HG02938 (cell line): ENCODE results near the gene OSM.
"Not testable (repeated sequence)": the region's sequence is repeated elsewhere in the genome, so short reads cannot be mapped to it uniquely, and the experiment has no call there.

Experiments used
- ATAC-seq: cut with Tn5 transposase; IDR thresholded peaks from one replicate; pipeline ENCODE4 v1.9.1; 2021; ENCODE audit warnings: mild to moderate bottlenecking, moderate library complexity; ENCODE audit not compliant: unreplicated experiment

The OSM gene

GRCh38 chr22:30245985-30246813 is 20.5 kb downstream of the OSM start, which contains the start of gene LIF:
LIF (minus strand) TSS chr22:30246759; CDS start chr22:30246695, 64 bp downstream.
- ATAC-seq: no peak

- ATAC-seq: no peak
Observed at GRCh38 chr22:30245181-30245984, 21.3 kb downstream of the OSM start.

GRCh38 chr22:30244641-30245040 is 22.0 kb downstream of the OSM start:
- ATAC-seq: no peak

GRCh38 chr22:30244066-30244465 is 22.6 kb downstream of the OSM start:
- no peak for ATAC-seq

GRCh38 chr22:30243661-30244060 is 23.0 kb downstream of the OSM start:
- no peak for ATAC-seq

- no peak for ATAC-seq
Observed at GRCh38 chr22:30241576-30242371, 24.9 kb downstream of the OSM start.

GRCh38 chr22:30240541-30241417 is 25.9 kb downstream of the OSM start:
- no peak for ATAC-seq

GRCh38 chr22:30239488-30240405 is 26.9 kb downstream of the OSM start:
- no peak for ATAC-seq

GRCh38 chr22:30238661-30239487 is 27.8 kb downstream of the OSM start:
- no peak for ATAC-seq

- ATAC-seq: no peak
Observed at GRCh38 chr22:30238136-30238535, 28.5 kb downstream of the OSM start.

GRCh38 chr22:30236875-30237274 is 29.8 kb downstream of the OSM start:
- ATAC-seq: no peak

GRCh38 chr22:30235687-30236170 is 30.9 kb downstream of the OSM start:
- ATAC-seq: no peak

- no peak for ATAC-seq
Observed at GRCh38 chr22:30234786-30235470, 31.7 kb downstream of the OSM start.

- not testable (repeated sequence) for ATAC-seq
Observed at GRCh38 chr22:30234325-30234724, 32.3 kb downstream of the OSM start.

GRCh38 chr22:30233582-30233981 is 33.1 kb downstream of the OSM start:
- ATAC-seq: no peak

- no peak for ATAC-seq
Observed at GRCh38 chr22:30232716-30233218, 33.9 kb downstream of the OSM start.

GRCh38 chr22:30230787-30231461 is 35.7 kb downstream of the OSM start:
- no peak for ATAC-seq
